Left colon (tissue), 2 donors: Measurements from ENCODE around the gene PDLIM5. TPM values are rescaled to one million over a fixed set of nuclear protein-coding genes. Genes with fewer than 3 reads are reported as not detected.

ENCODE experiments used
- ATAC-seq: fragments of 200-7000 bp; cut with Tn5 transposase; one replicate; pipeline ENCODE4 v1.9.1; 2020; ENCODE audit warnings: mild to moderate bottlenecking, moderate library complexity
- DNase-seq, 2 donors: peaks; one replicate each; pipeline ENCODE4 v3.0.0-alpha.2; 2020
- intact Hi-C, 2 donors: fragments of 100-400 bp; cut with DNase I in 1 of 2; cut with micrococcal nuclease in 1 of 2; formaldehyde crosslinking; loops; one replicate each; pipeline versions ENCODE4 v1.11.2 to v1.14.0; 2022; cut with DNase I, micrococcal nuclease
- total RNA-seq, 2 donors: library from RNA; stranded (reverse); fragmentation: NEBNext Ultra II Directional; extraction: Animal tissue kit (Norgen Biotek cat#: 25700); gene quantifications; one replicate each; pipeline ENCODE4 v1.2.1, GENCODE V29; 2021
- donor health status: DM: no; HTN: no; CAD: no.
- donor health status: DM: yes; HTN: yes; CAD: no.

The PDLIM5 gene
- total RNA-seq, 2 donors from 2014 or later = 148 to 153 TPM

DNA sequence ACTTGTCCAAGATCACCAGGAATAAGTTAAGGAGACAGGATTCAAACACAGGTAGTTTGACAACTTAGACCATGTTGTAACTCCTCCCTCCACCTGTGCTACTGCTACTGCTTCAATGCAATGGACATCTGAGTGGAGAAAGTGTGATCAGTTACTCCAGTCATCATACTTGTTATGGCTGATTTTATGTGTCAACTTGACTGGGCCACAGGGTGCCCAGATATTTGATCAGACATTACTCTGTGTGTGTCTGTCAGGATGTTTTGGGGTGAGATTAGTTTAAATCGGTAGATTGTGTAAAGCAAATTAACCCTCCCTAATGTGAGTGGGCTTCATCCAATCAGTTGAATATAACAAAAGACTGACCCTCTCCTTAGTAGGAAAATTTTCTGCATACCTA is 34.8 kb upstream of the PDLIM5 start:
- no peak for ATAC-seq
- DNase-seq = no peak
- intact Hi-C loops = no loop called here

DNA sequence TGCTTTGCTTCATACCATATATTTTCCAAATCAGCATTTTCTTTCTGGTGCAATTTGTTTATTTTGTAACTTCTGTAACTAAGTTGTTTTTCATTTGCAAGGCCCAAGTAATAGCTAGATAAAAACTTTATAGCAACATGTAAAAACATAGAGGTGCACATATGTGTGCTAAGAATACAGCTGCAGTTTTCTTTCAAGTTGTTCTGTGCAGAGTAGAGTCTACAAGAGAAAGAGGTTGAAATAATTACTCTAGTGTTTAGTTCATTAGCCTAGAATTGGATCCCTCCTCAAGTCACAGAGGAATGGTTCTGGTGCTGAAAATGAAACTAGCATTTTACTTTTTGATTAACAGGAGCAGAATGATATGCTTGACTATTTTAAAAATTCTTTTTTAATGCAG is 32.2 kb upstream of the PDLIM5 start:
- DNase-seq (no peak), ATAC-seq (no peak)
- intact Hi-C loops = no loop called here

DNA sequence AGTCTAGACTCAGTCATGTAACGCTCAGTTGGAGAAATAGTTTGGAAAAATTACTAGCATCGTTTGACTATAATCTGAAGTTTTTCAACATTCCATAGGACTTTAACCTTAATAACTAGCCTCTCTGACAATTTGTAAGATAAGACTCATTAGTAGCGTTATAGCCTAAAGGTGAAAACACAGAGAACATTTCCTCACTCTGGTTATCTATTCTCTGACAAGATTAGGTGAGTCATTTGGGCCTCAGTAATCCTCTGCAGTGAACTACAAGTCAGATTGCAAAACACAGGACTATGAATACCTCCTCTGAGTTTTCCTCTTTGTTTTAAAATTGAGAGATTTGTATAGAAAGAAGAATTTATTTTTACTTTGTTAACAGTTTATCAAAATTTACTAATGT is 31.8 kb upstream of the PDLIM5 start:
- intact Hi-C loops = no loop called here
- no peak for DNase-seq
- no peak for ATAC-seq

DNA sequence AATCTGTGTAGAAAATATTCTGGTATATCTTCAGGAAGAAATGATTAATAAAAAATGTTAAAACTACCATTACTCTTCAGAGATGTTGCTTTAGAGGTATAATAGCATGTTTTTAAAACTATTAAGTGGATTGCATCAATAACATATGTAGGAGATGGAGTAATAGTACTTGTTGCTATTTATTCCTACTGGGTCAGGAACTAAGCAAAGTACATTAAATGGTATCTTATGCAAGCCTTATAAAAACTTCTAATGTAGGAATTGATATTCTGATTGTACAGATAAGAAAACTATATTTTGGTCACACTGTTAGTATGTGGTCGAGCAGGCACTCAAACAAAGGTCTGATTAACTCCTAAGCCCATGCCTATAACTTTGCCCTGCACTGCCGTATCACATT is 31.4 kb upstream of the PDLIM5 start:
- intact Hi-C loops = no loop called here
- DNase-seq (no peak), ATAC-seq (no peak)

DNA sequence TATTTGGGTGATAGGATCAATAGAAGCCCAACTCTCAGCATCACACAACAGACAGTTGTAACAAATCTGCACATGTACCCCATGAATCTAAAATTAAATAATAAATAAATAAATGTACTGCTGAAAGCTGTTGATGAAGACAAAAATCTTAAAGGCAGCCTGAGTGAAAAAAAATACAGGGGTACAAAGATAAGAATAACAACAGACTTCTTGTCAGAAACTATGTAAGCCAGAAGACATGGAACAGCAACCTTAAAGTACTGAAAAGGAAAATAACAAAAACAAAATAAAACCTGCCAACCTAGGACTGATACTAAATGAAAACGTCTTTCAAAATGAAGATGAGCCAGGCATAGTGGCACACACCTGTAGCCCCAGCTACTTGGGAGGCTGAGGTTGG is 25.0 kb upstream of the PDLIM5 start:
- no peak for DNase-seq
- ATAC-seq = no peak
- intact Hi-C loops = no loop called here

DNA sequence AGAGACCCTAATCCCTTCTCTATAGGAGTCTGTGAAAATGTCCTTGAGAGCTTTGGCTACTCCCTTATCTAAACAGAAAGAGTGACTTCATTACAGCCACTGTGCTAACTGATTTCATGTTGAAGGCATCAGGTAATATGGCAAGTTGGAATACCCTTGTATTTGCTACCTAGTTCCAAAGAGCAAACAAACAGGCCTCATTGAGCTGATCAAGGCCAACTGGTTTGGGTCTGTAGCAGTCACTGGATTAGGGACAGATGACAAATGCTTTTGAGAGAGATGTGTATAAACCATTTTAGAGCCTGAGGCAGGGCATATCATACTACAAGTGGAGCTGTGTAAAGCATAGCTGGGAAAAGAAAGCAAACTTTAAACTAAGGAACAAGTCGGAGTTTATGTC is 22.9 kb upstream of the PDLIM5 start:
- intact Hi-C loops = no loop called here
- no peak for ATAC-seq
- DNase-seq = no peak

DNA sequence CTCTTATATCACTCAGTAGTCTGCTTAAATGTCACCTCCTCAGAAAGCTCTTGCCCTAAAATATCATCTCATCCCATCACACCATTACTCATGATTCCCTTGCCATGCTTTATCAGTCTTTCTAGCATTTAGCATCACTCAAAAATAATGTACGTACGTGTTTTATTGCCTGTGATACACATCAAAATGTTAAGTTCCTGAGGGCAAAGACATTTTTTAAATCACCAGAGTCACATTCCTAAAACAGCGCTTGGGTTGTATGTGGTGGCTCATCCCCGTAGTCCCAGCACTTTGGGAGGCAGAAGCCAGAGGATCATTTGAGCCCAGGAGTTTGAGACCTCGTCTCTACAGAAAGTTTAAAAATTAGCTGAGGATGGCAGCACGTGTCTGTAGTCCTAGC is 21.3 kb upstream of the PDLIM5 start:
- ATAC-seq (no peak), DNase-seq (no peak)
- intact Hi-C loops = no loop called here

DNA sequence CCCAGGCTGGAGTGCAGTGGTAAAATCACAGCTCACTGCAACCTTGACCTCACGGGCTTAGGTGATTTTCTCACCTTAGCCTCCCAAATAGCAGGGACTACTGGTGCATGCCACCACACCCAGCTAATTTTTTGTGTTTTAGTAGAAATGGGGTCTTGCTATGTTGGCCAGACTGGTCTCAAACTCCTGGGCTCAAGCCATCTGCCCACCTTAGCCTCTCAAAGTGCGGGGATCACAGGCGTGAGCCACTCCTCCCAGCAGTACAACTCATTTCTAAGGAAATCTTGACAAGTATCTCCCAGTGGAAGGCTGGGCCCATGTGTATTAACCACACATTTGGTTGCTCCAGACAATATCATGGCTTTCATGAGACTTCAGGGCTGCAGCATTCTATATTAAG is 20.4 kb upstream of the PDLIM5 start:
- DNase-seq (no peak), ATAC-seq (no peak)
- intact Hi-C loops = no loop called here

DNA sequence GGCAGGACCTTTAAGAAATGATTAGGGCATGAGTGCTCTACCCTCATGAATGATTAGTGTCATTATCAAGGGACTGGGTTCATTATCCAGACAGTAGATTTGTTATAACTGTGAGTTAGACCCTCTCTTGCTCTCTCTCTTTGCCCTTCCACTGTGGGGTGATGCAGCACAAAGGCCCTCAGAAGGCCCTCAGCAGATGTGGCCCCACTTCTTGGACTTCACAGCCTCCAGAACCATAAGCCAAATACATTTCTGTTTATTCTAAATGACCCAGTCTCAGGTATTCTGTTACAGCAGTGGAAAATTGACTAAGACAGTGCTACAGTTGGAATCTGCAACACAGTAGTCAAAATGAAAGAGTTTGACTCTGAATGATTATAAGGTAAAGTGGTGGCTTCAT is 17.2 kb upstream of the PDLIM5 start:
- DNase-seq (no peak), ATAC-seq (no peak)
- intact Hi-C loops = no loop called here

DNA sequence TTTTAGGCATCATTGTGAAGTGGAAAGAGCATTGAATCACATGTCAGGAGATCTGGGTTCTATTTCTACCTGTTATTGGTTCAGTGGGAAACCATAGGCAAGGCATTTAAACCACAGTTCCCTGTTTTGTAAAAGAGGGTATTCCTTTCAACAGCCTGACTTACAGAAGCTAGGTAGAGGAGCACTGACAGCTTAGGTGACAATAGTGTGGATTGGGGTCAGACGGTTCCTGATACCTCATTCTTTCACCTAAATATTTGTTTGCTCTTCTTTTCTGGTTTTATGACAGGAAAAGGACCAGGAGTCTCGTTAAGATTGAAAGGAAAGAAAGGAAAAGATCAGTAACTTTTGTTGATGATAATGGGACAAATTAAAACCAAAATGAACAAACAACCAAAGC is 15.9 kb upstream of the PDLIM5 start:
- ATAC-seq (no peak), DNase-seq (no peak)
- intact Hi-C loops = no loop called here

DNA sequence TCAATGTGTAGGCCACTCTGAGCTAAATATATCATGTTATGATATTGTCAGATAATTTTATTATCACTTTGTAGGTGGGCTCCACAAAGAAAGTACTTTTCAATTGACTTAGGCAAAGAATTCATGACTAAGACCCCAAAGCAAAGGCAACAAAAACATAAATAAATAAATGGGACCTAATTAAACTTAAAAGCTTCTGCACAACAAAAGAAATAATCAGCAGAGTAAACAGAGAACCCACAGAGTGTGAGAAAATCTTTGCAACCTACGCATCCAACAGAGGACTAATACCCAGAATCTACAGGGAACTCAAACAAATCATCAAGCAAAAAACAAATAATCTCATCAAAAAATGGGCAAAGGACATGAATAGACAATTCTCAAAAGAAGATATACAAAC is 15.2 kb upstream of the PDLIM5 start:
- DNase-seq = no peak
- ATAC-seq = no peak
- intact Hi-C loops = no loop called here

DNA sequence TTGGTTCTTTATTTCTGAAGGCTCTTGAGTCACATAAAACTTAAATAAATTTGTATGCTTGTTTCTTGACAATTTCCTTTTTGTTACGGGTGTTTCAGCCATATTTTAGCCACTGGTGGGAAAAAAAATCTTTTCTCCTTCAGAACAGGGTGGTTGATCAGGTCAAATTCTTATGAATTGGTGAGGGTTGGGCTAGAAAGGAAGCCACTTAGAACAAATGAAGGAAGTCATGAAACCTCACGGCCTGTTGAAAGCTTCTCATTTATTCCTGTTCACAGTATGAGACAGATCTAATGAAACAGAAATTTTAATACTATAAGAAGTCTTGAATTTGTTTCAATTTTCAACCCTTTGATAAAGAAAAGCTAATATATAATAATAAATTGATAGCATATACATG is 12.1 kb upstream of the PDLIM5 start:
- intact Hi-C loops = no loop called here
- no peak for ATAC-seq
- DNase-seq = no peak

DNA sequence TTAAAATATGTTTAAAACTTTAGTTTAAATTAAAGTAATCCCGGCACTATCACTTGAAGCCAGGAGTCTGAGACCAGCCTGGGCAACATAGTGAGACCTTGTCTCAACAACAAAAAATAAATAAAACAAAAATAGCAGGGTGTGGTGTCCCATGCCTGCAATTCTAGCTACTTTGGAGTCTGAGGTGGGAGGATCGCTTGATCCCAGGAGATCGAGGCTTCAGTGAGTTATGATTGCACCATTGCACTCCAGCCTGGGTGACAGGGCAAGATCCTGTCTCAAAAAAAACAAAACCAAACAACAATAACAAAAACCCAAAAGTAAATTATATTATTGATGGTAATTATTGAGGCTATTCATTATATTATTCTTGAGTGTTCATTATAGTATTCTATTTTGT is 9.9 kb upstream of the PDLIM5 start:
- ATAC-seq (no peak), DNase-seq (no peak)
- intact Hi-C loops = no loop called here

DNA sequence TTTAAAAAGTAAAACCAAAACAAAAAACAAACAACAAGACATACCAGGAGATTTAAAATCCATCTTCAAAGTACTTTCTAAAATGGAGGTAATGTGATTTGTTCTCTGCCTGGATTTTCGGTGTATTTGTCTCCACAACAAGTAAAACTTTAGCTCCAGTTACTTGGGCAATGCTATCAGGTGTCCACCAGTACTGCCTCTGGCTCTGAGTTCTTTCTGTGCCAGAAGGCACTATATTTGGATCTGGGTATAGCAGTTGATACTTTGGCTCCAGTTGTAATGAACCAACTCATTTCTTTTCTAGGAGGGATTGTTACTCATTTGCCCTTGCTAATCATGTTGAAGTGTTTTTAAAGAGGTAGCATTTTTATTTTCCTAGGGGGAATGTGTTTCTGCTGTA is 9.5 kb upstream of the PDLIM5 start:
- DNase-seq = no peak
- no peak for ATAC-seq
- intact Hi-C loops = no loop called here

DNA sequence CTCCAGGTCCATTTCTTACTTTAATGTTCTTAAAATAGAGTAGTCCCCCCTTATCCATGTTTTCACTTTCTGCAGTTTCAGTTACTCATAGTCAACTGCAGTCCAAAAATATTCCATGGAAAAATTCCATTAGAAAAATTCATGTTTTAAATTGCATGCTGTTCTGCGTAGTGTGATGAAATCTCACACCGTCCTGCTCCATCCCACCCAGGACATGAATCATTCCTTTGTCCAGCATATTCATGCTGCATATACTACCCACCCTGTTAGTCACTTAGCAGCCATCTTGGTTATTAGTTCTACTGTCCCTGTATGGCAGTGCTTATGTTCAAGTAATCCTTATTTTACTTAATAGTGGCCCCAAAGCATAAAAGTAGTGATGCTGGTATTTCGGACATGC is 5.4 kb upstream of the PDLIM5 start:
- intact Hi-C loops = no loop called here
- ATAC-seq = no peak
- DNase-seq = no peak

DNA sequence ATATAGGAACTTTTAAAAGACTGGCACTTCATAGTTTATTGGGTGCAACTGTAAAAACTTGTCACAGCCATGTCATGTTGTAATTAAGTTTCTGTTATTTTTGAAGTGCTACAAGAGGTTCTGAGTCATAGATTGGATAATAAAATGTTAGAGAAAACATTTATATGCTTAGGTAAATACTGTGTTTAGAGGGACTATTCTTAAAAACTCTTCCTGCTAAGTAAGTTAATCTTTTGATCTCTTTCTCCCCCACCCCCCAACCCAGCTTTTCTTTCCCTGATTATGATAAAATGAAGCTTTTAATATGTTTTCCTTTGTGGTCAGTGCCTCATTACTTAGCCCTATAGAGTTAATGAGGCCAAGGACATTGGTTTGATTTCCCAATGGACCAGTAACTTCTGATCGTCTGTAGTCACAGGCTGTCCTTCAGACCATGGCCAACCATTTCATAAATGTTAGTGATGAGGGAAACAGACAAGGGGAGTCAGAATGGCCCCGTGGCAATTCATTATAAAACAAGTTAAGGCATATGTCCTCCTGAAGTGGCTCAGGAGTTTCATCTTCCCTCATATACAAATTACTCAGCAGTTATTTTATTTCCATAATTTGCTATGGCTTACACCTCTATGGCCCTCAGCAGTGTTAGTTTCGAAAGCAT is 3.9 kb upstream of the PDLIM5 start:
- intact Hi-C loops = no loop called here
- ATAC-seq (no peak), DNase-seq (no peak)

DNA sequence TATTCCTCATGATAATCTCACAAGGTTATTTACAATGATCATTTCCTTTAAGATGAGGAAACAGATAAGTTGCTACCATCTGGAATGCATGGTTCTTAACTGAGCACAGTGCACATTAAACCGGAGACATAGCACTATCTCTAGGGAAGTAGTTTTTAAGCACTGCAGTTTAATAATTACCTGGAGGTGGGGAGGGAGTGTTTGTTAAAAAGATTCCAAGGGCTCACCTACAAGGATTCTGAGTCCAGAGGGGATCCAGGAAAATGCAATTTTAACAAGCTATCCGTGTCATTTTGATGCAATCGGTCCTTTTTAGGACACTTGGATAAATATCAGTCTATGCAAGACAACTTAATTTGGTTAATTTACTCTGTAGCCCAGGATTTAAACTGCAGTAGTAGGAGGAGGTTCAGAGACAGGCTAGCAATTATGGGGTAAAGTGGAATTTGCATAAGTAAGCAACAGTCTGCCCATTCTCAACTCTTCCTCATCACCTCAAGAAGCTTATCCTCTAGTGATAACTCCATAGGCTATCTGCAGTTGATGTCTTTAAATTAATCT is 2.8 kb upstream of the PDLIM5 start:
- intact Hi-C loops = no loop called here
- ATAC-seq (no peak), DNase-seq (no peak)

DNA sequence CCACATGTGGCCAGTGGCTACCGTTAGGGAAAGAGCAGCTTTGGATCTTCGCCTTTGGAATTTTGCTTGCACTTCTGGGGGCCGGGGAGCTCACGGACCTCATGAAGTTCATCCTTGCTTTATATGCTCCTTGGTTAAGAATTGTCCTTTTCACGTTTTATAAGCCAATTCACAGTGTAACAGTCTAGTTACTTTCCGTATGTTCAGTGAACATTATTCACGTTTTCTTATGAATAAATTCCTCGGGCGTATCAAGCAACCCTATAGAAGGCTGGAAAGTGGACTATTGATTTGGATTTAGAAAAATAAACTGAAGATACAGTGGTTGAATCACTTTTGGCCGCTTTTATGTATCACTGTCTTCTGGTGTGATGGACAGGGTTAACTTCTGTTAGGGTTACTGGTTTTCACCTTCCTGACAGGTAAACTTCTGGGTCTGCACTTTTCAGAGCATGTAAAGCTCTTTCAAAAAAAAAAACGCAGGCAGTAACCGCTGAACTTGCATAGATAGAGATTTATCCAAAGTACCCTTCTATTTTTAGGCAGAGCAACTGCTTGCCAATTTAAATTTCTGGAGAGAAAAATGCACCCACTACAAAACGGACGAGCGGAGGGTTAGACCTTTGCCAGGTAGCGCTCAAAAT is 569 bp upstream of the PDLIM5 start:
- DNase-seq = no peak
- no peak for ATAC-seq
- intact Hi-C loops = no loop called here

DNA sequence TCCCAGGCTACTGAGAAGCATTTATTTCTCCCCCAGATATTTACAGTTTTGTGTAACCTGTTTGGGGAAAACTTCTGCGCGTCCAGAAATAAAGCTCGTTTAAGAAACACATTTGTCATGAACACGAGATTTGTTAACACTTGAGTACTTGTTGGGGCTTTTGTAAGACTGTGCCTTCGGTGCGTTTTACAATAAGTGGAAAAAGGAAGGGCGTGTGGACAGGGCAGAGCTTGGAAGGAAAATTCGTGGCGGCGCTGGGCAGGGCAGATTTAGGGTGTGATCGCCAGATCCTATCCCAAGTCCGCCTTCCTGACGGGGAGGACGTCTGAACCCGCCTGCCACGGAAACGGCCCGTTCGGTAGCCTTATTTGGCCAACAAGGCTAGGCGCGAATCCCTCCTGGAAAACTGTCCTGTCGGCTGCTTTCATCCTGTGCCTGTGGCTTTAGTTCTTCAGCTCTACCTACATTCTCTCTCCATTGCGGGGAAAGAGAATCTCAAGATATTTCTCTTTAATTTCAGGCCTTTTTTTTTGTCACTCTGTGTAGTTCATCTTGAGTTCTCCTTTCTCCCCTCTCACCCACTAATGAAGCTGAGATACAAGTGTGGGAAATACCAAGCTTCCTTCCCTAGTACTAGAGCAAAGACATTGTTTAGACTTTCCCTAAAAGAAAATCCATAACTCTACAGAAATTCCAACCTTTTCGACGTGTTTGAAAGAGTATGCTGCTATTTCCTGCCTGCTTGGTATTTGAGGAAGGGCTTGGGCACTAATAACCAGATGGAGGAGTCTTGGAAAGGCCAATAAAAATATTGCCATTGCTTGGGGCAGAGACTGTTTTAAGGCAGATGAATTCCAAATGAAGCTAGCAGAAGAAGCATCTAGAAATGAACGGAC is 982 bp downstream of the PDLIM5 start:
- intact Hi-C loops = no loop called here
- ATAC-seq = peak; percentile 75
- DNase-seq = peak; percentile 92 to 95

DNA sequence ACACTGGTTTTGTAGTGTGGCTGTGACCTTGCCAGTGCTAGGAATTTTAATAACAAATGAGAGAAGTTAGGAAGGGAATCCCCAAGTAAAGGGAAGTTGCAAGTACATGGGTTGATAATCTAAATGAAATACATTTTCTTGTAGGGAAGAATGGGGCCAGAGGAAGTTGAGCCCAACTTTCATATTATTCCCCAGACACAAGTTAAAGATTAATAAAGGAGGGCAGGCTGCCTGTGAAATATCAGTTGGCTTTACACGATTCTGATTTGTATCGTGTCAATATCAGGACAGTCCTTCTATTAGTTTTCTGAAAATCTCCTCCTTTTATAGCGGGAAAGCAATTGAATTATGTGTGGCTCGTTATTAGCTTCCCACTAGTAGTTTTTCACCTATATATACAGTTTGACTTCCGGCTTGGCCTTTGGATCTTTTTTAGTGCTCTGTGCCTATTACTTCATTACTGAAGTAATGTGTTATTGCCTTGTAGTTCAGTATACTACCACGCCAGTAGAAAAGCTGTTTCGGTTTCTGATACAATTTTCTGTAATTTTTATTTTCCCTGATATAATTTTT is 1.7 kb downstream of the PDLIM5 start:
- DNase-seq (no peak), ATAC-seq (peak; percentile 63)
- intact Hi-C loops = no loop called here
